SK-N-SH (cell line): Measurements from ENCODE around the gene TBL2. TPM values are rescaled to one million over a fixed set of nuclear protein-coding genes. Genes with fewer than 3 reads are reported as not detected.
"Not testable (repeated sequence)": the region's sequence is repeated elsewhere in the genome, so short reads cannot be mapped to it uniquely, and the experiment has no call there.

Experiments
- CTCF ChIA-PET: fragments of 300-600, 350-600 bp; formaldehyde crosslinking; extraction: SDS; loops from one replicate; lab custom pipeline; 2021; lab: Yijun Ruan, JAX
- POLR2A ChIA-PET: fragments of 350-600 bp; sonication (Branson Sonifier 250); formaldehyde crosslinking; extraction: SDS; loops from one replicate; lab custom pipeline; 2020; ENCODE audit warnings: antibody characterized with exemption, inconsistent platforms; lab: Yijun Ruan, JAX
- DNase-seq: peaks from one replicate; pipeline ENCODE4 v3.0.0; 2012
- H2AFZ ChIP-seq: fragments of 200-600 bp; sonication (generic); 2 replicates; pipeline ENCODE4 v1.8.1; 2016; ENCODE audit warnings: antibody characterized with exemption, mild to moderate bottlenecking, low read depth
- H3F3A ChIP-seq: fragments of 200-600 bp; sonication (generic); replicated peaks from 2 replicates; pipeline ENCODE3; 2016; ENCODE audit warnings: antibody characterized with exemption, mild to moderate bottlenecking; ENCODE audit not compliant: insufficient read depth
- H3K27ac ChIP-seq, 2 experiments: fragments of 200-500 bp in 1 of 2; fragments of 200-600 bp in 1 of 2; sonication (Bioruptor generic) in 1 of 2; sonication (generic), shearing (Covaris generic) in 1 of 2; 2 replicates each; pipeline versions ENCODE4 v1.5.1 to v1.6.1; 2014 to 2016; ENCODE audit warnings: low read depth in 2 of 2, inconsistent platforms in 1 of 2, low read length in 1 of 2, mild to moderate bottlenecking in 1 of 2, mixed read lengths in 1 of 2
- H3K27me3 ChIP-seq: fragments of 200-600 bp; sonication (generic), shearing (Covaris generic); 2 replicates; pipeline ENCODE4 v1.6.1; 2016; ENCODE audit warnings: mixed run types; ENCODE audit not compliant: insufficient read depth
- H3K36me3 ChIP-seq, 2 experiments: fragments of 200-500 bp in 1 of 2; fragments of 200-600 bp in 1 of 2; sonication (Bioruptor generic) in 1 of 2; sonication (generic) in 1 of 2; replicated peaks in 1 of 2; 2 replicates each; pipeline versions ENCODE3 to v1.5.1; 2014 to 2016; ENCODE audit warnings: low read length in 1 of 2, mild to moderate bottlenecking in 1 of 2; ENCODE audit not compliant: insufficient read depth in 2 of 2, control insufficient read depth in 1 of 2
- H3K4me1 ChIP-seq, 2 experiments: fragments of 200-500 bp in 1 of 2; fragments of 200-600 bp in 1 of 2; sonication (Bioruptor generic) in 1 of 2; sonication (generic), shearing (Covaris generic) in 1 of 2; 2 replicates each; pipeline versions ENCODE4 v1.5.1 to v1.6.1; 2014 to 2016; ENCODE audit warnings: low read depth in 1 of 2, low read length in 1 of 2, mixed run types in 1 of 2; ENCODE audit not compliant: insufficient read depth in 2 of 2, control insufficient read depth in 1 of 2
- H3K4me2 ChIP-seq: fragments of 200-600 bp; sonication (generic), shearing (Covaris generic); 2 replicates; pipeline ENCODE4 v1.6.1; 2017; ENCODE audit warnings: mixed run types
- H3K4me3 ChIP-seq, 2 experiments: fragments of 200-500 bp in 1 of 2; fragments of 200-600 bp in 1 of 2; sonication (Bioruptor generic) in 1 of 2; sonication (generic), shearing (Covaris generic) in 1 of 2; 2 replicates each; pipeline versions ENCODE4 v1.5.1 to v1.8.1; 2014 to 2016; ENCODE audit warnings: low read depth in 2 of 2, inconsistent platforms in 1 of 2, low read length in 1 of 2, mild to moderate bottlenecking in 1 of 2, mixed read lengths in 1 of 2, moderate library complexity in 1 of 2
- H3K79me2 ChIP-seq: fragments of 200-600 bp; sonication (generic); 2 replicates; pipeline ENCODE4 v1.8.1; 2017; ENCODE audit warnings: mild to moderate bottlenecking; ENCODE audit not compliant: insufficient read depth
- H3K9ac ChIP-seq: fragments of 200-600 bp; sonication (generic); 2 replicates; pipeline ENCODE4 v1.6.1; 2017; ENCODE audit warnings: mixed run types
- H3K9me2 ChIP-seq: fragments of 200-600 bp; sonication (generic); 2 replicates; pipeline ENCODE4 v1.6.1; 2017; ENCODE audit warnings: mixed run types
- H3K9me3 ChIP-seq: fragments of 200-600 bp; sonication (generic); 2 replicates; pipeline ENCODE4 v1.6.1; 2017; ENCODE audit warnings: mixed run types, mild to moderate bottlenecking, moderate library complexity
- H4K20me1 ChIP-seq: fragments of 200-600 bp; sonication (generic); 2 replicates; pipeline ENCODE4 v1.6.1; 2017; ENCODE audit warnings: mild to moderate bottlenecking, mixed run types; ENCODE audit not compliant: insufficient read depth
- CTCF ChIP-seq: fragments of 200-600 bp; sonication (generic); IDR thresholded peaks from 2 replicates; pipeline ENCODE4 v1.6.1; 2017; ENCODE audit warnings: antibody characterized with exemption, mild to moderate bottlenecking, moderate library complexity
- EP300 ChIP-seq, 2 experiments: IDR thresholded peaks; 2 replicates each; pipeline versions ENCODE4 v1.4.0 to v1.6.1; 2012; ENCODE audit warnings: borderline replicate concordance in 1 of 2, low read depth in 1 of 2, low read length in 1 of 2
- FOXM1 ChIP-seq: IDR thresholded peaks from 2 replicates; pipeline ENCODE4 v1.4.0; 2012; ENCODE audit warnings: low read depth, mild to moderate bottlenecking
- RAD21 ChIP-seq: IDR thresholded peaks from 2 replicates; pipeline ENCODE4 v1.6.1; 2012; ENCODE audit warnings: mild to moderate bottlenecking, low read length
- SMC3 ChIP-seq: IDR thresholded peaks from 2 replicates; pipeline ENCODE4 v1.6.1; 2012; ENCODE audit warnings: low read depth, low read length, improper control_type of control experiment
- TCF12 ChIP-seq: IDR thresholded peaks from 2 replicates; pipeline ENCODE4 v1.4.0; 2012
- USF2 ChIP-seq: fragments of 150-350 bp; IDR thresholded peaks from 2 replicates; pipeline ENCODE4 v1.6.1; 2017; ENCODE audit warnings: antibody characterized with exemption, low read length, low read depth, borderline replicate concordance
- WGBS: methylation state at CpG from one replicate; pipeline ENCODE4 v1.1.6; 2017; ENCODE audit warnings: low lambda C conversion rate; 5-methylcytosine and 5-hydroxymethylcytosine counted together
- polyA plus RNA-seq, 3 experiments: library from polyadenylated mRNA; depleted of rRNA; stranded (reverse); fragments of >200 nt; gene quantifications; 2 replicates each; pipeline ENCODE4 v1.2.3, GENCODE V29; 2012
- TF ChIP-seq, protein P1 (sequence below): IDR thresholded peaks from 2 replicates; pipeline ENCODE4 v1.6.1; 2012; ENCODE audit warnings: mild to moderate bottlenecking, low read depth, low read length, moderate library complexity
- TF ChIP-seq, protein P2 (sequence below): IDR thresholded peaks from 2 replicates; pipeline ENCODE4 v1.4.0; 2012; ENCODE audit warnings: low read depth, borderline replicate concordance

Gene TBL2
- polyA plus RNA-seq, 1 of the 3 experiments (the other 2 are of a cell fraction), result 63.6 TPM

GRCh38 chr7:73618538-73618937 is 40.2 kb upstream of the TBL2 start:
- TF ChIP-seq, protein P1, sequence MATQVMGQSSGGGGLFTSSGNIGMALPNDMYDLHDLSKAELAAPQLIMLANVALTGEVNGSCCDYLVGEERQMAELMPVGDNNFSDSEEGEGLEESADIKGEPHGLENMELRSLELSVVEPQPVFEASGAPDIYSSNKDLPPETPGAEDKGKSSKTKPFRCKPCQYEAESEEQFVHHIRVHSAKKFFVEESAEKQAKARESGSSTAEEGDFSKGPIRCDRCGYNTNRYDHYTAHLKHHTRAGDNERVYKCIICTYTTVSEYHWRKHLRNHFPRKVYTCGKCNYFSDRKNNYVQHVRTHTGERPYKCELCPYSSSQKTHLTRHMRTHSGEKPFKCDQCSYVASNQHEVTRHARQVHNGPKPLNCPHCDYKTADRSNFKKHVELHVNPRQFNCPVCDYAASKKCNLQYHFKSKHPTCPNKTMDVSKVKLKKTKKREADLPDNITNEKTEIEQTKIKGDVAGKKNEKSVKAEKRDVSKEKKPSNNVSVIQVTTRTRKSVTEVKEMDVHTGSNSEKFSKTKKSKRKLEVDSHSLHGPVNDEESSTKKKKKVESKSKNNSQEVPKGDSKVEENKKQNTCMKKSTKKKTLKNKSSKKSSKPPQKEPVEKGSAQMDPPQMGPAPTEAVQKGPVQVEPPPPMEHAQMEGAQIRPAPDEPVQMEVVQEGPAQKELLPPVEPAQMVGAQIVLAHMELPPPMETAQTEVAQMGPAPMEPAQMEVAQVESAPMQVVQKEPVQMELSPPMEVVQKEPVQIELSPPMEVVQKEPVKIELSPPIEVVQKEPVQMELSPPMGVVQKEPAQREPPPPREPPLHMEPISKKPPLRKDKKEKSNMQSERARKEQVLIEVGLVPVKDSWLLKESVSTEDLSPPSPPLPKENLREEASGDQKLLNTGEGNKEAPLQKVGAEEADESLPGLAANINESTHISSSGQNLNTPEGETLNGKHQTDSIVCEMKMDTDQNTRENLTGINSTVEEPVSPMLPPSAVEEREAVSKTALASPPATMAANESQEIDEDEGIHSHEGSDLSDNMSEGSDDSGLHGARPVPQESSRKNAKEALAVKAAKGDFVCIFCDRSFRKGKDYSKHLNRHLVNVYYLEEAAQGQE, result no peak
- TF ChIP-seq EP300 (IDR thresholded peaks at IDR 0.05; ENCODE audit: borderline replicate concordance in 1 of 2, low read depth in 1 of 2, low read length in 1 of 2) (no peak), TCF12 (no peak), FOXM1 (no peak), SMC3 (no peak)
- TF ChIP-seq, protein P2, sequence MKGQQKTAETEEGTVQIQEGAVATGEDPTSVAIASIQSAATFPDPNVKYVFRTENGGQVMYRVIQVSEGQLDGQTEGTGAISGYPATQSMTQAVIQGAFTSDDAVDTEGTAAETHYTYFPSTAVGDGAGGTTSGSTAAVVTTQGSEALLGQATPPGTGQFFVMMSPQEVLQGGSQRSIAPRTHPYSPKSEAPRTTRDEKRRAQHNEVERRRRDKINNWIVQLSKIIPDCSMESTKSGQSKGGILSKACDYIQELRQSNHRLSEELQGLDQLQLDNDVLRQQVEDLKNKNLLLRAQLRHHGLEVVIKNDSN, result no peak
- Histone ChIP-seq H3K9ac (no peak overlapping the region), H2AFZ (no peak overlapping the region), H3F3A (no peaks in the 10 kb centered on the region), H3K4me2 (no peak overlapping the region), H3K79me2 (no peaks in the 10 kb centered on the region), H4K20me1 (no peaks in the 10 kb centered on the region), H3K36me3 (no peaks in the 10 kb centered on the region), H3K9me3 (no peaks in the 10 kb centered on the region), H3K27me3 (peaks cover 1% of the 10 kb centered on the region), H3K4me1 (no peaks in the 10 kb centered on the region), H3K4me3 (no peak overlapping the region), H3K9me2 (no peaks in the 10 kb centered on the region), H3K27ac (no peak overlapping the region)
- CTCF ChIA-PET, result interaction anchor here (1.3 to 19.5 kb wide), 2 partner anchors 11 to 12 kb away, joined by 3 to 235 read pairs; no protein-coding TSS in a partner anchor
- DNase-seq, result no peak
- POLR2A ChIA-PET, result no interaction called here
- WGBS, result 85% methylated on average over 4 of the region's 4 CpGs

DNA sequence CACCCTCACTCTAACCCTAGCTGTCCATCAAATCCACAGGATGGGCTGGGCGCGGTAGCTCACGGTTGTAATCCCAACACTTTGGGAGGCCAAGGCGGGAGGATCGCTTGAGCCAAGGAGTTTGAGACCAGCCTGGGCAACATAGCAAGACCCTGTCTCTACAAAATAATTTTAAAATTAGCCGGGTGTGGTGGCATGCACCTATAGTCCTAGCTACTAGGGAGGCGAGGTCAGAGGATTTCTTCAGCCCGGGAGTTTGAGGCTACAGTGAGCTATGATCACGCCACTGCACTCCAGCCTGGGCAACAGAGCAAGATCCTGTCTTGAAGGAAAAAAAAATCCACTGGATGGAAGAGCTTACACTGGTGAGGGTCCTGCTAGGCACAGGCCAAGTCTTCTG is 39.1 kb upstream of the TBL2 start:
- H3K9me2 ChIP-seq, H3K4me3 ChIP-seq, H3K27me3 ChIP-seq, H3K27ac ChIP-seq, DNase-seq, H2AFZ ChIP-seq, H3K36me3 ChIP-seq, H3K79me2 ChIP-seq, H3K9me3 ChIP-seq, H3K4me1 ChIP-seq, H3F3A ChIP-seq, POLR2A ChIA-PET, H3K4me2 ChIP-seq, H3K9ac ChIP-seq, H4K20me1 ChIP-seq: not testable (repeated sequence)
- CTCF ChIA-PET, result interaction anchor here (1.3 to 19.5 kb wide), 2 partner anchors 11 to 12 kb away, joined by 3 to 235 read pairs; no protein-coding TSS in a partner anchor
- WGBS, result 86% methylated on average over 9 of the region's 9 CpGs

DNA sequence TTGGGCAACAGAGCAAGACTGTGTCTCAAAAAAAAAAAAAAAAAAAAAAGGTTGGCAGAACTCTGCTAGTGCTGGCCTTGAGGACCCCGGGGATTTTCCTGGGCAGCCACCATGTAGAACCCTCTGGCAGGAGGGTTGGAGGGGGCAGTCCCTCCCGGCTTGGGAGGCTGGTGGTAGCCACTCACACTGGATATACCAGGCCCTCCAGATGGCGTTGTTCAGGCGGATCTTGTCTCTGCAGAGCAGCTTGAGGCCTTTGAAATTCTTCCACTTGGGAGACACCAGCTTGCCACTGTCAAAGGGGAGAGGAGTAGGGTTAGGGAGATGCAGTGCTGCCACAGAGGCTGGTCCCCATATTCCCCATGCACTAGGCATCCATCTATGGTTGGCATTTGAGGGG is 37.5 kb upstream of the TBL2 start:
- Histone ChIP-seq H3K9me3 (no peaks in the 10 kb centered on the region), H3K9ac (no peak overlapping the region), H3F3A (peaks cover 7% of the 10 kb centered on the region), H3K27ac (no peak overlapping the region), H3K9me2 (no peaks in the 10 kb centered on the region), H3K4me2 (no peak overlapping the region), H4K20me1 (no peaks in the 10 kb centered on the region), H3K4me3 (no peak overlapping the region), H2AFZ (no peak overlapping the region), H3K36me3 (no peaks in the 10 kb centered on the region), H3K4me1 (no peaks in the 10 kb centered on the region; a peak in 1 of 4 replicates), H3K27me3 (no peaks in the 10 kb centered on the region; the same call in 1 of the 2 replicates), H3K79me2 (no peaks in the 10 kb centered on the region)
- POLR2A ChIA-PET, result no interaction called here
- no peak for DNase-seq
- CTCF ChIA-PET, result interaction anchor here (0.6 to 19.5 kb wide), 5 partner anchors 10 to 110 kb away, joined by 3 to 235 read pairs (median 5); partner anchors contain the start of gene VPS37D
- WGBS, result 41% methylated on average over 4 of the region's 4 CpGs
- TF ChIP-seq CTCF (0 out of 2 replicates have a peak, but pooled peaks have one; percentile 24), SMC3 (peak; percentile 36; the same call in 1 of the 2 replicates), RAD21 (0 out of 2 replicates have a peak, but pooled peaks have one; percentile 11), USF2 (no peak)
